Neuron (in vitro differentiated cells): ENCODE measurements around the gene CAVIN2.
A peak's percentile ranks its signal among the peaks of the same experiment; 100 is the strongest.

Experiments used
- H2AFZ ChIP-seq: one replicate; pipeline ENCODE4 v1.6.1; 2013; ENCODE audit warnings: low read depth, mild to moderate bottlenecking, inconsistent platforms, low read length, moderate library complexity
- H3K27me3 ChIP-seq: one replicate; pipeline ENCODE4 v1.6.1; 2013; ENCODE audit warnings: low read length; ENCODE audit not compliant: insufficient read depth
- H3K36me3 ChIP-seq: one replicate; pipeline ENCODE4 v1.6.1; 2013; ENCODE audit warnings: low read length; ENCODE audit not compliant: insufficient read depth
- H3K4me1 ChIP-seq: one replicate; pipeline ENCODE4 v1.6.1; 2013; ENCODE audit warnings: low read length; ENCODE audit not compliant: insufficient read depth
- H3K4me3 ChIP-seq: 2 replicates; pipeline ENCODE4 v1.5.1; 2013; ENCODE audit warnings: mild to moderate bottlenecking, low read length, moderate library complexity
- H3K9me3 ChIP-seq: one replicate; pipeline ENCODE4 v1.6.1; 2013; ENCODE audit warnings: low read length

The CAVIN2 gene

GRCh38 chr2:191818725-191819350 lies 28.1 kb downstream of the CAVIN2 start:
- H3K27me3 ChIP-seq, result no peaks in the 10 kb centered on the region

GRCh38 chr2:191818133-191818532 lies 28.8 kb downstream of the CAVIN2 start:
- no peaks in the 10 kb centered on the region for H3K36me3 ChIP-seq
- H2AFZ ChIP-seq, result no peak overlapping the region
- H3K9me3 ChIP-seq, result no peaks in the 10 kb centered on the region
- H3K4me3 ChIP-seq, result no peak overlapping the region
- no peaks in the 10 kb centered on the region for H3K27me3 ChIP-seq
- H3K4me1 ChIP-seq, result peaks cover 5% of the 10 kb centered on the region

More at GRCh38 chr2:191818725-191819350, 28.1 kb downstream of the CAVIN2 start:
- H2AFZ ChIP-seq, result no peak overlapping the region
- H3K36me3 ChIP-seq, result no peaks in the 10 kb centered on the region
- peaks cover 5% of the 10 kb centered on the region for H3K4me1 ChIP-seq
- no peaks in the 10 kb centered on the region for H3K9me3 ChIP-seq
- H3K4me3 ChIP-seq, result no peak overlapping the region

GRCh38 chr2:191815010-191815409 lies 31.9 kb downstream of the CAVIN2 start:
- no peaks in the 10 kb centered on the region for H3K36me3 ChIP-seq
- H3K9me3 ChIP-seq, result no peaks in the 10 kb centered on the region
- no peak overlapping the region for H3K4me3 ChIP-seq
- no peaks in the 10 kb centered on the region for H3K27me3 ChIP-seq
- H2AFZ ChIP-seq, result no peak overlapping the region
- peaks cover 11% of the 10 kb centered on the region for H3K4me1 ChIP-seq

GRCh38 chr2:191813943-191814342 lies 32.9 kb downstream of the CAVIN2 start:
- Histone ChIP-seq H2AFZ (no peak overlapping the region), H3K27me3 (no peaks in the 10 kb centered on the region), H3K9me3 (no peaks in the 10 kb centered on the region), H3K4me1 (peaks cover 6% of the 10 kb centered on the region), H3K4me3 (no peak overlapping the region), H3K36me3 (no peaks in the 10 kb centered on the region)

- Histone ChIP-seq H3K36me3 (no peaks in the 10 kb centered on the region), H3K27me3 (no peaks in the 10 kb centered on the region), H3K4me3 (no peak overlapping the region), H2AFZ (peak overlapping the region; percentile 83), H3K4me1 (peaks cover 6% of the 10 kb centered on the region), H3K9me3 (no peaks in the 10 kb centered on the region)
Measured at GRCh38 chr2:191811807-191812602, 34.9 kb downstream of the CAVIN2 start.

- no peak overlapping the region for H2AFZ ChIP-seq
- no peak overlapping the region for H3K4me3 ChIP-seq
- peaks cover under 1% of the 10 kb centered on the region for H3K4me1 ChIP-seq
- H3K36me3 ChIP-seq, result no peaks in the 10 kb centered on the region
- no peaks in the 10 kb centered on the region for H3K9me3 ChIP-seq
- H3K27me3 ChIP-seq, result no peaks in the 10 kb centered on the region
Measured at GRCh38 chr2:191806396-191806795, 40.5 kb downstream of the CAVIN2 start.

GRCh38 chr2:191804766-191805165 lies 42.1 kb downstream of the CAVIN2 start:
- Histone ChIP-seq H3K36me3 (no peaks in the 10 kb centered on the region), H2AFZ (no peak overlapping the region), H3K4me3 (no peak overlapping the region), H3K27me3 (no peaks in the 10 kb centered on the region), H3K4me1 (no peaks in the 10 kb centered on the region), H3K9me3 (no peaks in the 10 kb centered on the region)

- no peaks in the 10 kb centered on the region for H3K36me3 ChIP-seq
- no peaks in the 10 kb centered on the region for H3K9me3 ChIP-seq
- H3K4me3 ChIP-seq, result no peak overlapping the region
- H2AFZ ChIP-seq, result no peak overlapping the region
- H3K27me3 ChIP-seq, result no peaks in the 10 kb centered on the region
- no peaks in the 10 kb centered on the region for H3K4me1 ChIP-seq
Measured at GRCh38 chr2:191803007-191803406, 43.9 kb downstream of the CAVIN2 start.

- no peak overlapping the region for H2AFZ ChIP-seq
- no peaks in the 10 kb centered on the region for H3K27me3 ChIP-seq
- no peak overlapping the region for H3K4me3 ChIP-seq
- H3K9me3 ChIP-seq, result no peaks in the 10 kb centered on the region
- H3K36me3 ChIP-seq, result no peaks in the 10 kb centered on the region
- H3K4me1 ChIP-seq, result no peaks in the 10 kb centered on the region
Measured at GRCh38 chr2:191802180-191802579, 44.7 kb downstream of the CAVIN2 start.

- Histone ChIP-seq H3K4me3 (no peak overlapping the region), H3K4me1 (no peaks in the 10 kb centered on the region), H3K36me3 (no peaks in the 10 kb centered on the region), H3K9me3 (no peaks in the 10 kb centered on the region), H3K27me3 (no peaks in the 10 kb centered on the region), H2AFZ (no peak overlapping the region)
Measured at GRCh38 chr2:191800874-191801273, 46.0 kb downstream of the CAVIN2 start.

- Histone ChIP-seq H2AFZ (no peak overlapping the region), H3K4me3 (no peak overlapping the region), H3K9me3 (no peaks in the 10 kb centered on the region), H3K27me3 (no peaks in the 10 kb centered on the region), H3K4me1 (no peaks in the 10 kb centered on the region), H3K36me3 (no peaks in the 10 kb centered on the region)
Measured at GRCh38 chr2:191799526-191799925, 47.4 kb downstream of the CAVIN2 start.

GRCh38 chr2:191797942-191798876 lies 48.7 kb downstream of the CAVIN2 start:
- H3K4me1 ChIP-seq, result no peaks in the 10 kb centered on the region
- H2AFZ ChIP-seq, result no peak overlapping the region
- no peaks in the 10 kb centered on the region for H3K27me3 ChIP-seq
- no peaks in the 10 kb centered on the region for H3K9me3 ChIP-seq
- H3K4me3 ChIP-seq, result no peak overlapping the region
- H3K36me3 ChIP-seq, result no peaks in the 10 kb centered on the region

GRCh38 chr2:191797500-191797899 lies 49.4 kb downstream of the CAVIN2 start:
- H3K27me3 ChIP-seq, result no peaks in the 10 kb centered on the region
- no peak overlapping the region for H2AFZ ChIP-seq
- H3K4me1 ChIP-seq, result no peaks in the 10 kb centered on the region
- no peak overlapping the region for H3K4me3 ChIP-seq
- no peaks in the 10 kb centered on the region for H3K36me3 ChIP-seq
- H3K9me3 ChIP-seq, result no peaks in the 10 kb centered on the region
